ENCODE data around the gene MGP. TPM values are rescaled to one million over a fixed set of nuclear protein-coding genes. Genes with fewer than 3 reads are reported as not detected.

The MGP gene
- total RNA-seq, 4 donors from 2014 or later = 32.4 to 67.3 (median 47.1) TPM

DNA sequence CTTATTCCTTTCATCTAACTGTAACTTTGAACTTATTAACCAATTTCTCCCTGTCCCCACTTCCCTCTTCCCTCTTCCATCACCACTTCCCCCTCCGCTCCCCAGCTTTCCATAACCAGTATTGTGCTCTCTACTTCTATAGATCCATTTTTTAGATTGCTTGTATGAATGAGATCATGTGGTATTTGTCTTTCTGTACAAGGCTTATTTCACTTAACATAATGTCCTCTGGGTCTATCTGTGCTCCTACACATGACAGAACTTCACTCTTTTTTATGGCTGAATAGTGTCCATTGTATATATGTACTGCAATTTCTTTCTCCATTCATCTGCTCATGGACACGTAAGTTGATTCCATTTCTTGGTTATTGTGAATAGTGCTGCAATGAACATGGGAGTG is 38.3 kb upstream of the MGP start:
- Histone ChIP-seq H3K27me3 (no peaks in the 10 kb centered on the region), H3K36me3 (no peaks in the 10 kb centered on the region), H3K27ac (no peak overlapping the region), H3K9me3 (no peaks in the 10 kb centered on the region), H3K4me1 (no peaks in the 10 kb centered on the region), H3K4me3 (no peak overlapping the region)
- DNase-seq (no peak), ATAC-seq (no peak)
- TF ChIP-seq, protein P1, sequence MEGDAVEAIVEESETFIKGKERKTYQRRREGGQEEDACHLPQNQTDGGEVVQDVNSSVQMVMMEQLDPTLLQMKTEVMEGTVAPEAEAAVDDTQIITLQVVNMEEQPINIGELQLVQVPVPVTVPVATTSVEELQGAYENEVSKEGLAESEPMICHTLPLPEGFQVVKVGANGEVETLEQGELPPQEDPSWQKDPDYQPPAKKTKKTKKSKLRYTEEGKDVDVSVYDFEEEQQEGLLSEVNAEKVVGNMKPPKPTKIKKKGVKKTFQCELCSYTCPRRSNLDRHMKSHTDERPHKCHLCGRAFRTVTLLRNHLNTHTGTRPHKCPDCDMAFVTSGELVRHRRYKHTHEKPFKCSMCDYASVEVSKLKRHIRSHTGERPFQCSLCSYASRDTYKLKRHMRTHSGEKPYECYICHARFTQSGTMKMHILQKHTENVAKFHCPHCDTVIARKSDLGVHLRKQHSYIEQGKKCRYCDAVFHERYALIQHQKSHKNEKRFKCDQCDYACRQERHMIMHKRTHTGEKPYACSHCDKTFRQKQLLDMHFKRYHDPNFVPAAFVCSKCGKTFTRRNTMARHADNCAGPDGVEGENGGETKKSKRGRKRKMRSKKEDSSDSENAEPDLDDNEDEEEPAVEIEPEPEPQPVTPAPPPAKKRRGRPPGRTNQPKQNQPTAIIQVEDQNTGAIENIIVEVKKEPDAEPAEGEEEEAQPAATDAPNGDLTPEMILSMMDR (IDR thresholded peaks at IDR 0.05 in 4 of 5, conservative IDR thresholded peaks at IDR 0.05 in 1 of 5) = no peak
- no peak for TF ChIP-seq POLR2A (IDR thresholded peaks at IDR 0.05)
- in situ Hi-C loops (cut with MboI; ENCODE audit: low sequenced_read_pairs in 4 of 4) = no loop called here
- intact Hi-C loops (cut with DNase I; ENCODE audit: low total_unique reads) = no loop called here

GRCh38 chr12:14921218-14921617 is 35.6 kb upstream of the MGP start:
- ATAC-seq (no peak), DNase-seq (no peak)
- H3K9me3 ChIP-seq = no peaks in the 10 kb centered on the region
- H3K4me1 ChIP-seq = no peaks in the 10 kb centered on the region
- intact Hi-C loops (cut with DNase I; ENCODE audit: low total_unique reads) = no loop called here
- no peak overlapping the region for H3K4me3 ChIP-seq
- H3K27ac ChIP-seq = no peak overlapping the region
- TF ChIP-seq, protein P1 (IDR thresholded peaks at IDR 0.05 in 4 of 5, conservative IDR thresholded peaks at IDR 0.05 in 1 of 5) = no peak
- TF ChIP-seq POLR2A (IDR thresholded peaks at IDR 0.05) = no peak
- no peaks in the 10 kb centered on the region for H3K36me3 ChIP-seq
- in situ Hi-C loops (cut with MboI; ENCODE audit: low sequenced_read_pairs in 4 of 4) = no loop called here
- H3K27me3 ChIP-seq = no peaks in the 10 kb centered on the region

GRCh38 chr12:14920475-14921126 is 34.9 kb upstream of the MGP start:
- in situ Hi-C loops (cut with MboI; ENCODE audit: low sequenced_read_pairs in 4 of 4) = no loop called here
- Histone ChIP-seq H3K36me3 (no peaks in the 10 kb centered on the region), H3K27ac (no peak overlapping the region), H3K4me3 (no peak overlapping the region), H3K9me3 (no peaks in the 10 kb centered on the region), H3K4me1 (no peaks in the 10 kb centered on the region), H3K27me3 (no peaks in the 10 kb centered on the region)
- TF ChIP-seq POLR2A (IDR thresholded peaks at IDR 0.05) = no peak
- TF ChIP-seq, protein P1 (IDR thresholded peaks at IDR 0.05 in 4 of 5, conservative IDR thresholded peaks at IDR 0.05 in 1 of 5) = no peak
- DNase-seq (no peak), ATAC-seq (no peak)
- intact Hi-C loops (cut with DNase I; ENCODE audit: low total_unique reads) = no loop called here

- ATAC-seq (no peak), DNase-seq (no peak)
- Histone ChIP-seq H3K36me3 (no peaks in the 10 kb centered on the region), H3K27ac (no peak overlapping the region), H3K4me3 (no peak overlapping the region), H3K9me3 (no peaks in the 10 kb centered on the region), H3K27me3 (no peaks in the 10 kb centered on the region), H3K4me1 (no peaks in the 10 kb centered on the region)
- intact Hi-C loops (cut with DNase I; ENCODE audit: low total_unique reads) = no loop called here
- in situ Hi-C loops (cut with MboI; ENCODE audit: low sequenced_read_pairs in 4 of 4) = no loop called here
- no peak for TF ChIP-seq POLR2A (IDR thresholded peaks at IDR 0.05)
- TF ChIP-seq, protein P1 (IDR thresholded peaks at IDR 0.05 in 4 of 5, conservative IDR thresholded peaks at IDR 0.05 in 1 of 5) = no peak
These were observed 33.8 kb upstream of the MGP start for GRCh38 chr12:14919455-14919854.

- H3K9me3 ChIP-seq = no peaks in the 10 kb centered on the region
- in situ Hi-C loops (cut with MboI; ENCODE audit: low sequenced_read_pairs in 4 of 4) = no loop called here
- ATAC-seq (no peak), DNase-seq (no peak)
- no peak overlapping the region for H3K27ac ChIP-seq
- no peaks in the 10 kb centered on the region for H3K27me3 ChIP-seq
- H3K4me1 ChIP-seq = no peaks in the 10 kb centered on the region
- no peaks in the 10 kb centered on the region for H3K36me3 ChIP-seq
- TF ChIP-seq, protein P1 (IDR thresholded peaks at IDR 0.05 in 4 of 5, conservative IDR thresholded peaks at IDR 0.05 in 1 of 5) = no peak
- TF ChIP-seq POLR2A (IDR thresholded peaks at IDR 0.05) = no peak
- H3K4me3 ChIP-seq = no peak overlapping the region
- intact Hi-C loops (cut with DNase I; ENCODE audit: low total_unique reads) = no loop called here
These were observed 30.1 kb upstream of the MGP start for GRCh38 chr12:14915736-14916135.
